ENCODE results near the gene CAPN7.

DNA sequence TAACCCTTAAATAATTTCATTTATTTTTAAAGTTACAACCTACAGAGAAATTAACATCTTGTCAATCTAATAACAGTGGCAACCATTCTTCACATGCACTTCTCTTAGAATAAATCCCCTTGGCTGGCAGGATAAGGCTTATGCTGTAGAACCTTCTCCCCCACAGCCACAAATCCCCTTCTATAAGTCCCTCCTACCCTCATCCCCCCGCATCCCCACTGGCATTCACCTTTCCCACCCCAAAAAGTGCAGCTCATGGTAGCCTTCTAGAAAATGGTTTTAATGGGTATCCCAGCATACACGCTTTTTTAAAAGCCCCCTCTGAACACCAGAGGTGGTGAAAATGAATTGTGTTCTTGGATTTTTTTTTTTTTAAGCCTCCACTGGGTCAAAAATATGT is 49.2 kb downstream of the CAPN7 start:
- TF ChIP-seq EP300 (IDR thresholded peaks at IDR 0.05) (no peak), POLR2A (IDR thresholded peaks at IDR 0.05) (no peak)
- TF ChIP-seq, protein P1, sequence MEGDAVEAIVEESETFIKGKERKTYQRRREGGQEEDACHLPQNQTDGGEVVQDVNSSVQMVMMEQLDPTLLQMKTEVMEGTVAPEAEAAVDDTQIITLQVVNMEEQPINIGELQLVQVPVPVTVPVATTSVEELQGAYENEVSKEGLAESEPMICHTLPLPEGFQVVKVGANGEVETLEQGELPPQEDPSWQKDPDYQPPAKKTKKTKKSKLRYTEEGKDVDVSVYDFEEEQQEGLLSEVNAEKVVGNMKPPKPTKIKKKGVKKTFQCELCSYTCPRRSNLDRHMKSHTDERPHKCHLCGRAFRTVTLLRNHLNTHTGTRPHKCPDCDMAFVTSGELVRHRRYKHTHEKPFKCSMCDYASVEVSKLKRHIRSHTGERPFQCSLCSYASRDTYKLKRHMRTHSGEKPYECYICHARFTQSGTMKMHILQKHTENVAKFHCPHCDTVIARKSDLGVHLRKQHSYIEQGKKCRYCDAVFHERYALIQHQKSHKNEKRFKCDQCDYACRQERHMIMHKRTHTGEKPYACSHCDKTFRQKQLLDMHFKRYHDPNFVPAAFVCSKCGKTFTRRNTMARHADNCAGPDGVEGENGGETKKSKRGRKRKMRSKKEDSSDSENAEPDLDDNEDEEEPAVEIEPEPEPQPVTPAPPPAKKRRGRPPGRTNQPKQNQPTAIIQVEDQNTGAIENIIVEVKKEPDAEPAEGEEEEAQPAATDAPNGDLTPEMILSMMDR (IDR thresholded peaks at IDR 0.05), result no peak

All from gastroesophageal sphincter (tissue), 3 donors.